GM19193 (cell line): ENCODE results near the gene GALNS.

Experiments
- POLR2A ChIP-seq: IDR thresholded peaks from 4 replicates; pipeline ENCODE4 v1.6.1; 2011; ENCODE audit not compliant: insufficient read depth, insufficient read length; ENCODE audit errors: extremely low read depth

The GALNS gene

GRCh38 chr16:88870608-88871348, 14.0 kb upstream of the GALNS start:
- TF ChIP-seq POLR2A = no peak

GRCh38 chr16:88869673-88869980, 12.9 kb upstream of the GALNS start:
- TF ChIP-seq POLR2A = no peak

GRCh38 chr16:88868974-88869672, 12.4 kb upstream of the GALNS start:
- no peak for TF ChIP-seq POLR2A

- no peak for TF ChIP-seq POLR2A
These were observed 11.0 kb upstream of the GALNS start for GRCh38 chr16:88867581-88868246.

GRCh38 chr16:88866151-88866920, 9.6 kb upstream of the GALNS start, which contains the start of gene PABPN1L:
Gene PABPN1L (minus strand): TSS chr16:88866660. CDS start chr16:88866606, 54 bp downstream.
- no peak for TF ChIP-seq POLR2A

- TF ChIP-seq POLR2A = no peak
These were observed 9.0 kb upstream of the GALNS start for GRCh38 chr16:88865742-88866141.

- TF ChIP-seq POLR2A = no peak
These were observed 8.6 kb upstream of the GALNS start for GRCh38 chr16:88865310-88865709.

- TF ChIP-seq POLR2A = no peak
These were observed 7.8 kb upstream of the GALNS start for GRCh38 chr16:88864521-88864920.

- TF ChIP-seq POLR2A = no peak
These were observed 7.4 kb upstream of the GALNS start for GRCh38 chr16:88864099-88864498.

GRCh38 chr16:88863426-88863825, 6.7 kb upstream of the GALNS start:
- no peak for TF ChIP-seq POLR2A

- TF ChIP-seq POLR2A = no peak
These were observed 6.2 kb upstream of the GALNS start for GRCh38 chr16:88862968-88863367.

- no peak for TF ChIP-seq POLR2A
These were observed 4.6 kb upstream of the GALNS start for GRCh38 chr16:88861359-88861758.

- TF ChIP-seq POLR2A = no peak
These were observed 2.8 kb upstream of the GALNS start for GRCh38 chr16:88859381-88860091.

GRCh38 chr16:88857728-88858339, 1.1 kb upstream of the GALNS start:
- no peak for TF ChIP-seq POLR2A
